HEK293 (cell line): Measurements from ENCODE around the gene PSMC3.
A peak's percentile ranks its signal among the peaks of the same experiment; 100 is the strongest.

Experiments
- CTCF ChIA-PET: fragments of 350-600 bp; formaldehyde crosslinking; extraction: SDS; loops from one replicate; lab custom pipeline; 2021; ENCODE audit warnings: antibody characterized with exemption; lab: Yijun Ruan, JAX
- POLR2A ChIA-PET: fragments of 300-600 bp; formaldehyde crosslinking; extraction: SDS; loops from one replicate; lab custom pipeline; 2020; ENCODE audit warnings: antibody characterized with exemption, inconsistent platforms; lab: Yijun Ruan, JAX
- H3K27ac ChIP-seq: fragments of 200-500 bp; sonication (Bioruptor generic); 2 replicates; pipeline ENCODE4 v1.5.1; 2014; ENCODE audit warnings: low read depth, low read length, control low read depth, inconsistent platforms; ENCODE audit errors: extremely low read depth
- H3K36me3 ChIP-seq, 2 experiments: fragments of 200-500 bp in 1 of 2; sonication (Bioruptor generic) in 1 of 2; 1 replicate in 1 of 2; 2 replicates in 1 of 2; pipeline ENCODE4 v1.5.1; 2014 to 2017; ENCODE audit warnings: inconsistent platforms in 2 of 2, low read length in 2 of 2; ENCODE audit not compliant: control insufficient read depth in 2 of 2, insufficient read depth in 1 of 2
- H3K4me1 ChIP-seq: fragments of 200-500 bp; sonication (Bioruptor generic); 2 replicates; pipeline ENCODE4 v1.5.1; 2014; ENCODE audit warnings: mild to moderate bottlenecking, low read length, inconsistent platforms; ENCODE audit not compliant: control insufficient read depth, insufficient read depth
- H3K4me3 ChIP-seq: 2 replicates; pipeline ENCODE4 v1.5.1; 2011; ENCODE audit warnings: low read depth, mild to moderate bottlenecking, control low read depth, low read length, moderate library complexity
- H3K9me3 ChIP-seq: fragments of 200-500 bp; sonication (Bioruptor generic); 2 replicates; pipeline ENCODE4 v1.5.1; 2014; ENCODE audit warnings: low read depth, low read length, inconsistent platforms; ENCODE audit not compliant: control insufficient read depth, insufficient read depth
- GLIS2 ChIP-seq: fragments of 450-650 bp; formaldehyde crosslinking; IDR thresholded peaks from 2 replicates; pipeline ENCODE4 v1.5.1; 2016; ENCODE audit warnings: missing biosample characterization, missing genetic modification characterization
- HOXD13 ChIP-seq: sonication (generic); formaldehyde crosslinking; IDR thresholded peaks from 2 replicates; pipeline ENCODE4 v1.8.0; 2022; ENCODE audit warnings: missing genetic modification reagents, borderline replicate concordance
- IKZF3 ChIP-seq: fragments of 450-650 bp; IDR thresholded peaks from 2 replicates; pipeline ENCODE4 v1.5.0; 2018; ENCODE audit warnings: missing biosample characterization, mild to moderate bottlenecking, missing genetic modification characterization, moderate library complexity
- ZFP69B ChIP-seq: fragments of 450-650 bp; formaldehyde crosslinking; IDR thresholded peaks from 2 replicates; pipeline ENCODE4 v1.5.1; 2016; ENCODE audit warnings: missing biosample characterization, missing genetic modification characterization
- ZNF112 ChIP-seq: fragments of 450-650 bp; formaldehyde crosslinking; IDR thresholded peaks from 2 replicates; pipeline ENCODE4 v1.5.0; 2017; ENCODE audit warnings: missing biosample characterization, missing genetic modification characterization
- ZNF148 ChIP-seq: fragments of 450-650 bp; formaldehyde crosslinking; IDR thresholded peaks from 2 replicates; pipeline ENCODE4 v1.5.0; 2017; ENCODE audit warnings: missing biosample characterization, missing genetic modification characterization, borderline replicate concordance
- ZNF155 ChIP-seq: fragments of 450-650 bp; formaldehyde crosslinking; IDR thresholded peaks from 2 replicates; pipeline ENCODE4 v1.5.1; 2016; ENCODE audit warnings: missing biosample characterization, missing genetic modification characterization
- ZNF214 ChIP-seq: fragments of 450-650 bp; formaldehyde crosslinking; IDR thresholded peaks from 2 replicates; pipeline ENCODE4 v1.5.1; 2017; ENCODE audit warnings: missing biosample characterization, mild to moderate bottlenecking, missing genetic modification characterization, borderline replicate concordance
- ZNF449 ChIP-seq: fragments of 450-650 bp; formaldehyde crosslinking; IDR thresholded peaks from 2 replicates; pipeline ENCODE4 v1.5.1; 2017; ENCODE audit warnings: missing biosample characterization, mild to moderate bottlenecking, missing genetic modification characterization, moderate library complexity
- ZNF560 ChIP-seq: fragments of 450-650 bp; formaldehyde crosslinking; IDR thresholded peaks from 2 replicates; pipeline ENCODE4 v1.5.1; 2017; ENCODE audit warnings: missing biosample characterization, missing genetic modification characterization, borderline replicate concordance
- ZNF660 ChIP-seq: fragments of 450-650 bp; IDR thresholded peaks from 2 replicates; pipeline ENCODE4 v1.5.1; 2018; ENCODE audit warnings: missing biosample characterization, mild to moderate bottlenecking, missing genetic modification characterization
- ZNF837 ChIP-seq: fragments of 450-650 bp; formaldehyde crosslinking; IDR thresholded peaks from 2 replicates; pipeline ENCODE4 v1.5.1; 2016; ENCODE audit warnings: missing biosample characterization, missing genetic modification characterization
- ZSCAN16 ChIP-seq: fragments of 450-650 bp; formaldehyde crosslinking; IDR thresholded peaks from 2 replicates; pipeline ENCODE4 v1.5.1; 2016; ENCODE audit warnings: missing biosample characterization, missing genetic modification characterization
- TF ChIP-seq, protein P1 (sequence below): fragments of 450-650 bp; formaldehyde crosslinking; IDR thresholded peaks from 2 replicates; pipeline ENCODE4 v1.5.1; 2016; ENCODE audit warnings: missing biosample characterization, missing genetic modification characterization
- TF ChIP-seq, protein P2 (sequence below): fragments of 450-650 bp; formaldehyde crosslinking; IDR thresholded peaks from 2 replicates; pipeline ENCODE4 v1.5.1; 2016; ENCODE audit warnings: missing biosample characterization, missing genetic modification characterization
- TF ChIP-seq, protein P3 (sequence below): fragments of 450-650 bp; formaldehyde crosslinking; IDR thresholded peaks from 2 replicates; pipeline ENCODE4 v1.5.1; 2016; ENCODE audit warnings: missing biosample characterization, missing genetic modification characterization, low read depth

Gene PSMC3

DNA sequence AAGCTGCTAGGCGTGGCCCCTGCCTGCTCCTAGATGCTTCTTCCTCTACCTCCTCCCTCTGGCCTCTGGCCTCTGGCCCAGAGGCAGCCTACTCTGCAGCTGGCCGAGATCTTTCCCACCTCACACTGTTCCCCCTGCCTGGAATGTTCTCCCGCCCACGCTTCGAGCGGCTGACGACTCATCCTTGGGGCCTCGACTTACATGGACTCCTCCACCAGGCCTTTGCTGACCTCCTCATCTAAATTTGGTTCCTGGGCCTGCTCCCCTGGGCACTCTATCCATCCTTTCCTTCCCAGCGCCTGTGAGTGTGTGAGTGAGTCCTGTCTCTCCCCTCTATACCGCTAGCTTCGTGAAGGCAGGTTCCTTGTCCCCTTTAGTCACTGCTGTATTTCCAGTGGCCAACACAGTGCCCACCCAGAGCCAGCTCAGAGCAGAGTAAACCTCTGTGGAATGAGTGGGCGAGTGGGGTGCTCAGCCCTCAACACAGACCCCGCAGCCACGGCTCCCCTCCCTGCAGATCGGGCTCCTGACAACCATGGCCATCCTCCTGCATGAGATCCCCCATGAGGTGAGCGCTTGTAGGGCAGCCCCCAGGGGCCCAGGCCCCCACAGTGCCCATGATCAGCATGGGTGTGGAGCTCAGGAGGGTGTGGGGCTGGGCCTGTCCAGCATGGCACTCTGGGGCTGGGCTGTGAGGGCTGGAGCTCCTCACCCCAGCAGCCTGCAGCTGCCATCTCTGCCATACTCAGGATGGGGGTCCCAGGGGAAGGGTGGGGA lies 12.1 kb downstream of the PSMC3 start (continued):
- TF ChIP-seq, protein P1, sequence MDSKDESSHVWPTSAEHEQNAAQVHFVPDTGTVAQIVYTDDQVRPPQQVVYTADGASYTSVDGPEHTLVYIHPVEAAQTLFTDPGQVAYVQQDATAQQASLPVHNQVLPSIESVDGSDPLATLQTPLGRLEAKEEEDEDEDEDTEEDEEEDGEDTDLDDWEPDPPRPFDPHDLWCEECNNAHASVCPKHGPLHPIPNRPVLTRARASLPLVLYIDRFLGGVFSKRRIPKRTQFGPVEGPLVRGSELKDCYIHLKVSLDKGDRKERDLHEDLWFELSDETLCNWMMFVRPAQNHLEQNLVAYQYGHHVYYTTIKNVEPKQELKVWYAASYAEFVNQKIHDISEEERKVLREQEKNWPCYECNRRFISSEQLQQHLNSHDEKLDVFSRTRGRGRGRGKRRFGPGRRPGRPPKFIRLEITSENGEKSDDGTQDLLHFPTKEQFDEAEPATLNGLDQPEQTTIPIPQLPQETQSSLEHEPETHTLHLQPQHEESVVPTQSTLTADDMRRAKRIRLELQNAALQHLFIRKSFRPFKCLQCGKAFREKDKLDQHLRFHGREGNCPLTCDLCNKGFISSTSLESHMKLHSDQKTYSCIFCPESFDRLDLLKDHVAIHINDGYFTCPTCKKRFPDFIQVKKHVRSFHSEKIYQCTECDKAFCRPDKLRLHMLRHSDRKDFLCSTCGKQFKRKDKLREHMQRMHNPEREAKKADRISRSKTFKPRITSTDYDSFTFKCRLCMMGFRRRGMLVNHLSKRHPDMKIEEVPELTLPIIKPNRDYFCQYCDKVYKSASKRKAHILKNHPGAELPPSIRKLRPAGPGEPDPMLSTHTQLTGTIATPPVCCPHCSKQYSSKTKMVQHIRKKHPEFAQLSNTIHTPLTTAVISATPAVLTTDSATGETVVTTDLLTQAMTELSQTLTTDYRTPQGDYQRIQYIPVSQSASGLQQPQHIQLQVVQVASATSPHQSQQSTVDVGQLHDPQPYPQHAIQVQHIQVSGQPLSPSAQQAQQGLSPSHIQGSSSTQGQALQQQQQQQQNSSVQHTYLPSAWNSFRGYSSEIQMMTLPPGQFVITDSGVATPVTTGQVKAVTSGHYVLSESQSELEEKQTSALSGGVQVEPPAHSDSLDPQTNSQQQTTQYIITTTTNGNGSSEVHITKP (tag by site-specific recombination), result no peak

GRCh38 chr11:47413351-47413750 lies 12.9 kb downstream of the PSMC3 start:
- H3K27ac ChIP-seq, result no peak overlapping the region
- H3K4me3 ChIP-seq, result no peak overlapping the region
- H3K4me1 ChIP-seq, result no peaks in the 10 kb centered on the region
- peaks cover 0 to 64% of the 10 kb centered on the region in 2 experiments; a peak in 2 of 3 replicates for H3K36me3 ChIP-seq
- ChIA-PET CTCF (interaction anchor here (1.0 to 2.3 kb wide), 2 partner anchors 11 to 159 kb away, joined by 3 to 14 read pairs; no protein-coding TSS in a partner anchor), POLR2A (interaction anchor here (6.0 kb wide), 1 partner anchor 13 kb away, joined by 37 read pairs; the partner anchor contains the start of gene PSMC3)
- TF ChIP-seq GLIS2 (tag by site-specific recombination) (peak; percentile 29; the same call in 1 of the 2 replicates), ZNF837 (tag by site-specific recombination) (no peak), ZNF560 (tag by site-specific recombination) (no peak), ZNF148 (tag by site-specific recombination) (no peak)
- no peaks in the 10 kb centered on the region for H3K9me3 ChIP-seq

DNA sequence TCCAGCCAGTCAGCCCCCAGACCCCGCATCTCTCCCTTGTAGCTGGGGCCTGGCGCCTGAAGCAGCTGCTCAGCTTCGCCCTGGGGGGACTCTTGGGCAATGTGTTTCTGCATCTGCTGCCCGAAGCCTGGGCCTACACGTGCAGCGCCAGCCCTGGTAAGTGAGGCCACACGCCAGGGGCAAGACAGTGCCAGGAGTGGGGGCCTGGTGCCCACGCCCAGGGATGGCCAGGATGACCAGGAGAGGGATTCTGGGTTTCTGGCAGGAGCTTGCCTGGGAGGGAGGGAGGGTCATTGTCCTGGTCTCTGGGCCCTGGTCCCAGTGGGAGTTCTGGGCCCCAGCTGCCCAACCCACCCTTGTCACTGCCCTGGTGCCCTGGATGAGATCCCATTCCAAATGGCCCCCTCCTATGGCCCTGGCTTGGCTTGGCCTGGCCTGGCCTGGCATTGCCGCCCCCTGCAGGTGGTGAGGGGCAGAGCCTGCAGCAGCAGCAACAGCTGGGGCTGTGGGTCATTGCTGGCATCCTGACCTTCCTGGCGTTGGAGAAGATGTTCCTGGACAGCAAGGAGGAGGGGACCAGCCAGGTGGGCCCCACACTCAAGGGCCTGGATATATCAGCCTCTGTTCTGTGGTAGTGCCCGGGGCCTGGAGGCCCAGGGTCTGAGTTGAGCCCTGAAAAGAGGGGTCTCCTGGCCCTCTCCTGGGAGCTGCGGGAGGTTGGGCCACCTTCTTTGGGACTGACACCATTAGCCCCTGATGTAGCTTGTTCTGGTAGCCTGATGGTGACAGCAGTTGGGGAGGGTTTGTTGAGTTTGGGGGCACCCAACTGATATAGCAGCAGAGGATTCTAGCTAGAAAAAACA lies 14.1 kb downstream of the PSMC3 start:
- Histone ChIP-seq H3K4me1 (no peaks in the 10 kb centered on the region), H3K27ac (no peak overlapping the region), H3K4me3 (no peak overlapping the region), H3K36me3 (peaks cover 0 to 53% of the 10 kb centered on the region in 2 experiments; a peak in 2 of 3 replicates), H3K9me3 (no peaks in the 10 kb centered on the region)
- CTCF ChIA-PET, result interaction anchor here (0.6 to 4.9 kb wide), 19 partner anchors 12 to 695 kb away, joined by 3 to 32 read pairs (median 4); partner anchors contain the start of gene PSMC3
- POLR2A ChIA-PET, result interaction anchor here (0.7 to 6.0 kb wide), 3 partner anchors 9 to 154 kb away, joined by 4 to 37 read pairs (median 8); partner anchors contain the start of gene PSMC3
- TF ChIP-seq ZNF660, result no peak
- peak; percentile 38; the same call in 1 of the 2 replicates for TF ChIP-seq ZFP69B (tag by site-specific recombination)
- TF ChIP-seq IKZF3 (tag by site-specific recombination), result peak; percentile 48; the same call in 1 of the 2 replicates
- TF ChIP-seq, protein P2, sequence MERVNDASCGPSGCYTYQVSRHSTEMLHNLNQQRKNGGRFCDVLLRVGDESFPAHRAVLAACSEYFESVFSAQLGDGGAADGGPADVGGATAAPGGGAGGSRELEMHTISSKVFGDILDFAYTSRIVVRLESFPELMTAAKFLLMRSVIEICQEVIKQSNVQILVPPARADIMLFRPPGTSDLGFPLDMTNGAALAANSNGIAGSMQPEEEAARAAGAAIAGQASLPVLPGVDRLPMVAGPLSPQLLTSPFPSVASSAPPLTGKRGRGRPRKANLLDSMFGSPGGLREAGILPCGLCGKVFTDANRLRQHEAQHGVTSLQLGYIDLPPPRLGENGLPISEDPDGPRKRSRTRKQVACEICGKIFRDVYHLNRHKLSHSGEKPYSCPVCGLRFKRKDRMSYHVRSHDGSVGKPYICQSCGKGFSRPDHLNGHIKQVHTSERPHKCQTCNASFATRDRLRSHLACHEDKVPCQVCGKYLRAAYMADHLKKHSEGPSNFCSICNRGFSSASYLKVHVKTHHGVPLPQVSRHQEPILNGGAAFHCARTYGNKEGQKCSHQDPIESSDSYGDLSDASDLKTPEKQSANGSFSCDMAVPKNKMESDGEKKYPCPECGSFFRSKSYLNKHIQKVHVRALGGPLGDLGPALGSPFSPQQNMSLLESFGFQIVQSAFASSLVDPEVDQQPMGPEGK, result peak; percentile 45; the same call in 1 of the 2 replicates
- no peak for TF ChIP-seq ZSCAN16 (tag by site-specific recombination)
- TF ChIP-seq ZNF214, result no peak
- no peak for TF ChIP-seq ZNF112
- TF ChIP-seq HOXD13 (CRISPR knock-in tag), result no peak
- no peak for TF ChIP-seq ZNF449
- TF ChIP-seq ZNF155 (tag by site-specific recombination), result no peak
- TF ChIP-seq, protein P3, sequence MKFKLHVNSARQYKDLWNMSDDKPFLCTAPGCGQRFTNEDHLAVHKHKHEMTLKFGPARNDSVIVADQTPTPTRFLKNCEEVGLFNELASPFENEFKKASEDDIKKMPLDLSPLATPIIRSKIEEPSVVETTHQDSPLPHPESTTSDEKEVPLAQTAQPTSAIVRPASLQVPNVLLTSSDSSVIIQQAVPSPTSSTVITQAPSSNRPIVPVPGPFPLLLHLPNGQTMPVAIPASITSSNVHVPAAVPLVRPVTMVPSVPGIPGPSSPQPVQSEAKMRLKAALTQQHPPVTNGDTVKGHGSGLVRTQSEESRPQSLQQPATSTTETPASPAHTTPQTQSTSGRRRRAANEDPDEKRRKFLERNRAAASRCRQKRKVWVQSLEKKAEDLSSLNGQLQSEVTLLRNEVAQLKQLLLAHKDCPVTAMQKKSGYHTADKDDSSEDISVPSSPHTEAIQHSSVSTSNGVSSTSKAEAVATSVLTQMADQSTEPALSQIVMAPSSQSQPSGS (tag by site-specific recombination), result no peak
